ENCODE measurements around the gene LRMDA. TPM values are rescaled to one million over a fixed set of nuclear protein-coding genes. Genes with fewer than 3 reads are reported as not detected.

LRMDA gene
- total and polyA plus RNA-seq, 2 of the 8 experiments (the other 6 are each of a cell fraction or from before 2014, with no cell fraction given), result 0.86 to 2.8 TPM

DNA sequence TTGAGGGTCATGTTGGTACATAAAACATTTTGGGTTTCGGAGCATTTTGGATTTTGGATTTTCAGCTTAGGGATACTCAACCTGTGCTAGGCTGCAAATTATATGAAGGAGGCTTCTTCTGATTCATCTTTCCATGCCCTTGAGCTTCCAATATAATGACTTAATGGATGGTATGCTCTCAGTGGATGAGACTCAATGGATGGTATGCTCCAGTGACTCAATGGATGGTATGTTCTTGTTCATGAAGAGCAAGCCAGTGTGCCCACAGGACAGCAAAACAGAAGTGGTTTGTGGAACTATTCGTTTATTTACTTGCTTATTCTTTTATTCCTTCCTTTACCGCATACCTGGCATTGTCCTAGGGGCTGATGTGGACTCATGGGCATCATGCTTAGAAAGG is 969.6 kb downstream of the LRMDA start:
- 100% methylated on average over 3 of the region's 3 CpGs; no CpG with 5 or more reads in 1 of the 2 experiments for WGBS, 2 experiments (ENCODE audit: extremely low coverage in 1 of 2, insufficient coverage in 1 of 2, insufficient read length in 1 of 2, insufficient replicate concordance in 2 of 2, low coverage in 1 of 2, low lambda C conversion rate in 2 of 2, missing lambda C conversion rate in 1 of 2)
- Histone ChIP-seq H4K8ac (ENCODE audit: extremely low read depth, insufficient read depth, low read length) (no peak overlapping the region), H4K5ac (ENCODE audit: insufficient read length, low read depth, low read length) (no peak overlapping the region), H2BK5ac (ENCODE audit: low read depth, low read length) (no peak overlapping the region), H3K4me1 (replicated peaks in 1 of 4; ENCODE audit: control insufficient read depth in 3 of 4, insufficient read depth in 4 of 4, low read length in 3 of 4) (peaks cover 0 to 8% (median 5%) of the 10 kb centered on the region in 4 experiments; a peak in 4 of 7 replicates), H3K18ac (ENCODE audit: extremely low read depth, low read length) (no peak overlapping the region), H2BK20ac (ENCODE audit: low read length) (no peak overlapping the region), H3K23me2 (ENCODE audit: low read depth, low read length) (no peaks in the 10 kb centered on the region), H3K9ac (replicated peaks in 1 of 4; ENCODE audit: extremely low read depth in 1 of 4, low read depth in 3 of 4, low read length in 3 of 4) (no peak overlapping the region), H3K56ac (replicated peaks; ENCODE audit: insufficient read length, low read depth, low read length) (no peak overlapping the region), H3K79me2 (ENCODE audit: control insufficient read depth in 1 of 2, insufficient read depth in 2 of 2, low read length in 2 of 2) (no peaks in the 10 kb centered on the region), H3K4me2 (ENCODE audit: insufficient read depth in 1 of 2, low read depth in 2 of 2, low read length in 2 of 2) (no peak overlapping the region), H2AK5ac (ENCODE audit: low read depth, low read length) (no peak overlapping the region), H3K14ac (ENCODE audit: insufficient read length) (no peak overlapping the region), H3K36me3 (ENCODE audit: control insufficient read depth in 2 of 4, insufficient read depth in 4 of 4, low read length in 3 of 4) (no peaks in the 10 kb centered on the region), H2BK15ac (ENCODE audit: low read length) (no peak overlapping the region), H2BK12ac (ENCODE audit: low read depth, low read length) (no peak overlapping the region), H3K27me3 (replicated peaks in 1 of 4; ENCODE audit: control insufficient read depth in 3 of 4, extremely low read depth in 1 of 4, insufficient read depth in 3 of 4, low read length in 3 of 4) (no peaks in the 10 kb centered on the region), H3K4me3 (ENCODE audit: extremely low read depth in 1 of 4, insufficient read depth in 2 of 4, low read depth in 3 of 4, low read length in 4 of 4) (no peak overlapping the region), H3K9me3 (ENCODE audit: insufficient read depth in 2 of 2, low read depth in 1 of 2, low read length in 1 of 2) (no peaks in the 10 kb centered on the region), H3K79me1 (ENCODE audit: low read depth, low read length) (no peaks in the 10 kb centered on the region), H3K27ac (ENCODE audit: low read depth, low read length) (no peak overlapping the region), H3K4ac (replicated peaks; ENCODE audit: insufficient read length, low read depth, low read length) (no peak overlapping the region), H2BK120ac (replicated peaks; ENCODE audit: low read depth, low read length) (no peak overlapping the region), H4K91ac (replicated peaks; ENCODE audit: insufficient read length, low read length) (no peak overlapping the region), H2AFZ (ENCODE audit: low read length) (no peak overlapping the region), H4K20me1 (replicated peaks in 1 of 2; ENCODE audit: control insufficient read depth in 1 of 2, insufficient read depth in 2 of 2, low read length in 2 of 2) (no peaks in the 10 kb centered on the region), H3K23ac (ENCODE audit: insufficient read length) (no peak overlapping the region)
- CTCF ChIA-PET (ENCODE audit: partially characterized antibody), result interaction anchor here (0.6 to 1.9 kb wide), 2 partner anchors 11 to 462 kb away, joined by 3 read pairs; no protein-coding TSS in a partner anchor
- no peak for FAIRE-seq
- DNase-seq (ENCODE audit: low read depth in 1 of 2, low spot score in 2 of 2), result no peak
- POLR2A ChIA-PET (ENCODE audit: partially characterized antibody), result no interaction called here
- TF ChIP-seq JUND (IDR thresholded peaks at IDR 0.05; ENCODE audit: low read length), result no peak
- no peak for TF ChIP-seq EZH2 (IDR thresholded peaks at IDR 0.05; ENCODE audit: low read depth, low read length, severe bottlenecking)
